Measurements from ENCODE around the gene KDM7A. TPM values are rescaled to one million over a fixed set of nuclear protein-coding genes. Genes with fewer than 3 reads are reported as not detected.
A peak's percentile ranks its signal among the peaks of the same experiment; 100 is the strongest.

Gene KDM7A
- total and polyA plus RNA-seq, 2 of the 8 experiments (the other 6 are each of a cell fraction or from before 2014, with no cell fraction given), result 2.2 to 12.5 TPM

GRCh38 chr7:140211698-140212097 lies 34.9 kb upstream of the KDM7A start:
- Histone ChIP-seq H3K9ac (replicated peaks in 1 of 4; ENCODE audit: extremely low read depth in 1 of 4, low read depth in 3 of 4, low read length in 3 of 4) (no peak overlapping the region), H3K27me3 (replicated peaks in 1 of 4; ENCODE audit: control insufficient read depth in 3 of 4, extremely low read depth in 1 of 4, insufficient read depth in 3 of 4, low read length in 3 of 4) (no peaks in the 10 kb centered on the region), H3K23ac (ENCODE audit: insufficient read length) (no peak overlapping the region), H3K4ac (replicated peaks; ENCODE audit: insufficient read length, low read depth, low read length) (no peak overlapping the region), H3K4me1 (replicated peaks in 1 of 4; ENCODE audit: control insufficient read depth in 3 of 4, insufficient read depth in 4 of 4, low read length in 3 of 4) (no peaks in the 10 kb centered on the region), H4K8ac (ENCODE audit: extremely low read depth, insufficient read depth, low read length) (no peak overlapping the region), H2BK120ac (replicated peaks; ENCODE audit: low read depth, low read length) (no peak overlapping the region), H3K4me3 (ENCODE audit: extremely low read depth in 1 of 4, insufficient read depth in 2 of 4, low read depth in 3 of 4, low read length in 4 of 4) (no peak overlapping the region), H3K23me2 (ENCODE audit: low read depth, low read length) (no peaks in the 10 kb centered on the region), H2BK15ac (ENCODE audit: low read length) (0 out of 2 replicates have a peak overlapping the region, but pooled peaks have one; percentile 77), H4K5ac (ENCODE audit: insufficient read length, low read depth, low read length) (no peak overlapping the region), H4K91ac (replicated peaks; ENCODE audit: insufficient read length, low read length) (no peak overlapping the region), H3K14ac (ENCODE audit: insufficient read length) (no peak overlapping the region), H3K56ac (replicated peaks; ENCODE audit: insufficient read length, low read depth, low read length) (no peak overlapping the region), H3K79me2 (ENCODE audit: control insufficient read depth in 1 of 2, insufficient read depth in 2 of 2, low read length in 2 of 2) (no peaks in the 10 kb centered on the region), H3K27ac (ENCODE audit: low read depth, low read length) (no peak overlapping the region), H3K4me2 (ENCODE audit: insufficient read depth in 1 of 2, low read depth in 2 of 2, low read length in 2 of 2) (no peak overlapping the region), H2BK12ac (ENCODE audit: low read depth, low read length) (no peak overlapping the region), H2AFZ (ENCODE audit: low read length) (no peak overlapping the region), H4K20me1 (replicated peaks in 1 of 2; ENCODE audit: control insufficient read depth in 1 of 2, insufficient read depth in 2 of 2, low read length in 2 of 2) (no peaks in the 10 kb centered on the region), H2BK5ac (ENCODE audit: low read depth, low read length) (no peak overlapping the region), H3K36me3 (ENCODE audit: control insufficient read depth in 2 of 4, insufficient read depth in 4 of 4, low read length in 3 of 4) (no peaks in the 10 kb centered on the region), H3K18ac (ENCODE audit: extremely low read depth, low read length) (no peak overlapping the region), H3K9me3 (ENCODE audit: insufficient read depth in 2 of 2, low read depth in 1 of 2, low read length in 1 of 2) (no peaks in the 10 kb centered on the region), H2BK20ac (ENCODE audit: low read length) (no peak overlapping the region), H3K79me1 (ENCODE audit: low read depth, low read length) (no peaks in the 10 kb centered on the region), H2AK5ac (ENCODE audit: low read depth, low read length) (no peak overlapping the region)
- POLR2A ChIA-PET (ENCODE audit: partially characterized antibody), result no interaction called here
- FAIRE-seq (no peak), DNase-seq (ENCODE audit: low read depth in 1 of 2, low spot score in 2 of 2) (no peak)
- CTCF ChIA-PET (ENCODE audit: partially characterized antibody), result interaction anchor here (0.5 to 0.8 kb wide), 4 partner anchors 8 to 233 kb away, joined by 3 to 5 read pairs (median 3); no protein-coding TSS in a partner anchor
- WGBS, 2 experiments (ENCODE audit: extremely low coverage in 1 of 2, insufficient coverage in 1 of 2, insufficient read length in 1 of 2, insufficient replicate concordance in 2 of 2, low coverage in 1 of 2, low lambda C conversion rate in 2 of 2, missing lambda C conversion rate in 1 of 2), result 83% methylated on average over 4 of the region's 4 CpGs; no CpG with 5 or more reads in 1 of the 2 experiments
- TF ChIP-seq USF2 (IDR thresholded peaks at IDR 0.05; ENCODE audit: low read length) (no peak), JUN (IDR thresholded peaks at IDR 0.05; ENCODE audit: low read depth, low read length) (no peak), KDM5A (IDR thresholded peaks at IDR 0.05; ENCODE audit: low read length) (no peak), NRF1 (IDR thresholded peaks at IDR 0.05; ENCODE audit: low read depth, low read length) (no peak), GTF2F1 (IDR thresholded peaks at IDR 0.05; ENCODE audit: borderline replicate concordance, low read depth, low read length) (no peak), CBX5 (IDR thresholded peaks at IDR 0.05; ENCODE audit: low read depth, low read length) (no peak), BRCA1 (IDR thresholded peaks at IDR 0.05; ENCODE audit: low read depth, low read length) (no peak), SIN3A (conservative IDR thresholded peaks at IDR 0.05 in 1 of 2, IDR thresholded peaks at IDR 0.05 in 1 of 2; ENCODE audit: low read depth in 1 of 2, low read length in 2 of 2) (no peak), CEBPB (IDR thresholded peaks at IDR 0.05; ENCODE audit: low read depth, low read length) (no peak), TEAD4 (IDR thresholded peaks at IDR 0.05; ENCODE audit: low read depth, low read length) (no peak), FOSL1 (IDR thresholded peaks at IDR 0.05; ENCODE audit: insufficient read depth, low read depth, low read length) (no peak), SP4 (IDR thresholded peaks at IDR 0.05; ENCODE audit: low read length) (no peak), YY1 (IDR thresholded peaks at IDR 0.05; ENCODE audit: low read depth, low read length) (no peak)
